Ovary (tissue), 9 donors: Measurements from ENCODE around the gene SLC3A2. TPM values are rescaled to one million over a fixed set of nuclear protein-coding genes. Genes with fewer than 3 reads are reported as not detected.
A peak's percentile ranks its signal among the peaks of the same experiment; 100 is the strongest.

ENCODE experiments used
- DNase-seq, 5 donors: peaks; one replicate each; pipeline ENCODE4 v3.0.0-alpha.2; 2019 to 2020
- H3K27ac ChIP-seq, 2 donors: fragments of 200-600 bp; one replicate each; pipeline versions ENCODE4 v1.5.1 to v1.8.0; 2019 to 2022
- H3K27me3 ChIP-seq: fragments of 200-600 bp; one replicate; pipeline ENCODE4 v1.8.0; 2022
- H3K36me3 ChIP-seq: fragments of 200-600 bp; sonication (generic); one replicate; pipeline ENCODE4 v1.5.1; 2019
- H3K4me1 ChIP-seq: one replicate; pipeline ENCODE4 v1.8.1; 2013; ENCODE audit warnings: mild to moderate bottlenecking, moderate library complexity; ENCODE audit not compliant: insufficient read depth
- H3K4me3 ChIP-seq: fragments of 200-600 bp; sonication (generic); one replicate; pipeline ENCODE4 v1.5.1; 2017
- H3K9me3 ChIP-seq, 2 donors: fragments of 200-600 bp in 1 of 2; sonication (generic) in 1 of 2; one replicate each; pipeline versions ENCODE4 v1.5.1 to v1.8.1; 2013 to 2019; ENCODE audit warnings: mild to moderate bottlenecking in 1 of 2, moderate library complexity in 1 of 2
- CTCF ChIP-seq, 3 donors: fragments of 450-650 bp in 2 of 3; fragments of 200-600 bp in 1 of 3; IDR thresholded peaks; one replicate each; pipeline versions ENCODE4 v1.5.1 to v1.8.0; 2016 to 2022; ENCODE audit warnings: antibody characterized with exemption in 3 of 3, mild to moderate bottlenecking in 1 of 3
- EP300 ChIP-seq: sonication (generic); formaldehyde crosslinking; IDR thresholded peaks from one replicate; pipeline ENCODE4 v1.6.1; 2017; ENCODE audit warnings: antibody characterized with exemption
- POLR2A ChIP-seq: fragments of 450-650 bp; IDR thresholded peaks from one replicate; pipeline ENCODE4 v1.6.1; 2017; ENCODE audit warnings: antibody characterized with exemption, mild to moderate bottlenecking, moderate library complexity
- WGBS, 3 donors: extraction: QIAGEN DNeasy Blood & Tissue Kit in 1 of 3; methylation state at CpG; one replicate each; pipeline versions ENCODE4 v1.1.5 to v1.1.7; 2013 to 2017; 5-methylcytosine and 5-hydroxymethylcytosine counted together
- intact Hi-C, 4 donors: fragments of 100-400 bp; cut with DNase I; formaldehyde crosslinking; loops; one replicate each; pipeline versions ENCODE4 v1.11.0 to v1.15.1; 2022 to 2023
- polyA plus RNA-seq, 2 donors: library from polyadenylated mRNA; stranded (reverse); fragments of 200-250 nt in 1 of 2; fragments of 350-450 nt in 1 of 2; fragmentation: Illumina TruSeq in 1 of 2; extraction: RNeasy Lipid Tissue Mini Kit (QIAGEN cat#74804) in 1 of 2; gene quantifications; one replicate each; pipeline ENCODE4 v1.2.3, GENCODE V29; 2013 to 2014
- total RNA-seq, 7 donors: library from RNA; depleted of rRNA in 2 of 7; stranded (reverse); fragments of >200 nt in 2 of 7; fragmentation: NEBNext Ultra II Directional in 3 of 7; extraction: Animal tissue kit (Norgen Biotek cat#: 25700) in 3 of 7; gene quantifications; one replicate each; pipeline versions ENCODE4 v1.1.0 to v1.2.4, GENCODE V29; 2016 to 2023
- donor health status: DM: no; HTN: no; CAD: no; lungs with moderate emphysema.
- donor health status: DM: no; HTN: no; CAD: no.
- donor health status: Bipolar disorder and iron deficiency.
- donor health status: DM: yes; HTN: yes; CAD: no.
- donor health status: DM: no; HTN: no; CAD: no.
- donor health status: DM: yes; HTN: yes; CAD: no.

Gene SLC3A2
- total and polyA plus RNA-seq, 9 donors: 69.0 to 430 (median 97.7) TPM

- intact Hi-C loops: no loop called here
Observed at GRCh38 chr11:62896049-62896448, 15.4 kb downstream of the SLC3A2 start.

DNA sequence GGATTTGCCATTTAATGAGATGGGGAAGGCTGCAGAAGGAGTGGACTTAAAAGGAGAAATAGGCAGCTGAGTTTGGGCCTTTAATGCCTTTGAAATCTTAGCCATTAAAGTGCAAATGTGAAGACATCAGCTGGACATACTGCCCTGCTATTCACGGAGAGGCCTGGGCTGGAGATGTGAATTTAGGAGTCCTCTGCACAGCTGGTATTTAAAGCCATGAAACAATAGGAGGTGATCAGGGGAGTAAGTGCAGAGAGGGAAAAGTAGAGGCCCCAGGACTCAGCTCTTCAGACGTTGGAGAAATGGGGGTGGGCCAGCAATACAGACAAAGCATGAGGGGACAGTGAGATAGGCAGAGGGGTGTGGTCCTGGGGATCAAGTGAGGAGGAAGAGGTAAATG, 16.6 kb downstream of the SLC3A2 start:
- Histone ChIP-seq H3K36me3 (no peaks in the 10 kb centered on the region), H3K4me3 (no peak overlapping the region), H3K4me1 (no peaks in the 10 kb centered on the region), H3K27ac (no peak overlapping the region), H3K27me3 (no peaks in the 10 kb centered on the region), H3K9me3 (no peaks in the 10 kb centered on the region)
- WGBS, 3 donors: 49 to 56% (median 50%) methylated on average over 2 of the region's 2 CpGs
- intact Hi-C loops: no loop called here
- no peak for TF ChIP-seq EP300
- no peak for DNase-seq

More at GRCh38 chr11:62896049-62896448, 15.4 kb downstream of the SLC3A2 start:
- no peaks in the 10 kb centered on the region for H3K27me3 ChIP-seq
- WGBS, 3 donors: 60 to 65% (median 63%) methylated on average over 10 of the region's 10 CpGs
- no peak for TF ChIP-seq EP300
- TF ChIP-seq POLR2A: no peak
- TF ChIP-seq CTCF (IDR thresholded peaks at IDR 0.05): no peak
- H3K36me3 ChIP-seq: no peaks in the 10 kb centered on the region
- DNase-seq: no peak
- H3K9me3 ChIP-seq: no peaks in the 10 kb centered on the region
- no peak overlapping the region for H3K27ac ChIP-seq
- no peaks in the 10 kb centered on the region for H3K4me1 ChIP-seq
- H3K4me3 ChIP-seq: no peak overlapping the region

- TF ChIP-seq CTCF (IDR thresholded peaks at IDR 0.05) (no peak), EP300 (no peak), POLR2A (no peak)
- intact Hi-C loops: no loop called here
Observed at GRCh38 chr11:62898027-62898426, 17.3 kb downstream of the SLC3A2 start.

GRCh38 chr11:62902932-62903331, 22.2 kb downstream of the SLC3A2 start:
- intact Hi-C loops: no loop called here
- WGBS, 3 donors: 10 to 35% (median 18%) methylated on average over 1 of the region's 1 CpG
- Histone ChIP-seq H3K36me3 (no peaks in the 10 kb centered on the region), H3K27me3 (no peaks in the 10 kb centered on the region), H3K4me3 (no peak overlapping the region), H3K27ac (no peak overlapping the region), H3K4me1 (no peaks in the 10 kb centered on the region), H3K9me3 (no peaks in the 10 kb centered on the region)
- DNase-seq: no peak
- TF ChIP-seq POLR2A (no peak), CTCF (IDR thresholded peaks at IDR 0.05) (no peak), EP300 (no peak)

More at GRCh38 chr11:62898027-62898426, 17.3 kb downstream of the SLC3A2 start:
- Histone ChIP-seq H3K27ac (no peak overlapping the region), H3K4me3 (no peak overlapping the region), H3K27me3 (no peaks in the 10 kb centered on the region), H3K36me3 (no peaks in the 10 kb centered on the region), H3K4me1 (no peaks in the 10 kb centered on the region), H3K9me3 (no peaks in the 10 kb centered on the region)
- DNase-seq: no peak

DNA sequence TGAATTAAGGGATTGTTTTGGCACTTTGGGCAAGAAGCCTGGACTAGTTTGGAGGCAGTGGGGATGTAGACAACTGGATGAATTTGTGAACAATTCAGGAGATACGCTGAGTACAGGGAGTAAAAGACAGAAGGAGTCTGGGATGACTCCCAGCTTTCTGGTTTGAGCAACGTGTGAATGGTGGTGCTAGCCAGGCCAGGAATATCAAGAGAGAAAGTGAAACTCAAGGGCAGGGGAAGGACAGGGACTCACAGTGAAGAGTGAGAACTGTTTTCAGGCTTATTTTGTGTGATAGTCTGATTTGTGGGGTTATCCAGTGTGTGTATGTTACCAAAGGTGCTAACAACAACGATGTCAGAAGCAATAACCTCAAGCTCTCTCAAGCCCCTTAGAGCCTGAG, 24.6 kb downstream of the SLC3A2 start:
- 5 to 7% (median 7%) methylated on average over 3 of the region's 3 CpGs for whole genome bisulfite sequencing, 3 donors

More for the DNA sequence above, 24.6 kb downstream of the SLC3A2 start:
- DNase-seq: no peak
- H3K9me3 ChIP-seq: no peaks in the 10 kb centered on the region
- H3K4me3 ChIP-seq: no peak overlapping the region
- H3K4me1 ChIP-seq: no peaks in the 10 kb centered on the region
- no peaks in the 10 kb centered on the region for H3K36me3 ChIP-seq
- intact Hi-C loops: no loop called here
- H3K27ac ChIP-seq: peak overlapping the region in 1 of 2 donors; percentile 61
- no peaks in the 10 kb centered on the region for H3K27me3 ChIP-seq
- TF ChIP-seq EP300 (no peak), POLR2A (no peak), CTCF (IDR thresholded peaks at IDR 0.05) (no peak)
